GM21717 (cell line): ENCODE results near the gene ANKRD60.

Source experiments
- ATAC-seq: cut with Tn5 transposase; IDR thresholded peaks from one replicate; pipeline ENCODE4 v1.9.1; 2021; ENCODE audit warnings: mild to moderate bottlenecking, moderate library complexity; ENCODE audit not compliant: unreplicated experiment

The ANKRD60 gene

GRCh38 chr20:58224974-58225373, 3.5 kb downstream of the ANKRD60 start:
- no peak for ATAC-seq

GRCh38 chr20:58224097-58224496, 4.4 kb downstream of the ANKRD60 start:
- ATAC-seq: no peak

GRCh38 chr20:58223358-58223941, 5.0 kb downstream of the ANKRD60 start:
- ATAC-seq: no peak

GRCh38 chr20:58222446-58222845, 6.0 kb downstream of the ANKRD60 start:
- ATAC-seq: no peak

DNA sequence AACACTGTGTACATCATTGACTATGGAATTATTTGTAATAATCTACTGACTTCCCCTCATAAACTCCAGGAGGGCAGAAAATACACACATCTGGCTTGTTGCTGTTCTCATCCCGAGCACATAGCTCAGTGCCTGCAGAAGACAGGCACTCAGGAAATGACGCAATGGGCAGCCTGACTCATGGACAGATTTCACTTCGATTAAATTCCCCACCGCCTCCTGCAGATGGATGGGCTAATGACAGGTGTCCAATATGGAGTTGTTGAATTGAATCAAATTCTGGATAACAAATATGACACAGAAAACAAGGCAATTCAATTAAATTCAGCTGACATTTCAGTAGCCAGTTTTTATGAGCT, 9.1 kb downstream of the ANKRD60 start:
- ATAC-seq: no peak

DNA sequence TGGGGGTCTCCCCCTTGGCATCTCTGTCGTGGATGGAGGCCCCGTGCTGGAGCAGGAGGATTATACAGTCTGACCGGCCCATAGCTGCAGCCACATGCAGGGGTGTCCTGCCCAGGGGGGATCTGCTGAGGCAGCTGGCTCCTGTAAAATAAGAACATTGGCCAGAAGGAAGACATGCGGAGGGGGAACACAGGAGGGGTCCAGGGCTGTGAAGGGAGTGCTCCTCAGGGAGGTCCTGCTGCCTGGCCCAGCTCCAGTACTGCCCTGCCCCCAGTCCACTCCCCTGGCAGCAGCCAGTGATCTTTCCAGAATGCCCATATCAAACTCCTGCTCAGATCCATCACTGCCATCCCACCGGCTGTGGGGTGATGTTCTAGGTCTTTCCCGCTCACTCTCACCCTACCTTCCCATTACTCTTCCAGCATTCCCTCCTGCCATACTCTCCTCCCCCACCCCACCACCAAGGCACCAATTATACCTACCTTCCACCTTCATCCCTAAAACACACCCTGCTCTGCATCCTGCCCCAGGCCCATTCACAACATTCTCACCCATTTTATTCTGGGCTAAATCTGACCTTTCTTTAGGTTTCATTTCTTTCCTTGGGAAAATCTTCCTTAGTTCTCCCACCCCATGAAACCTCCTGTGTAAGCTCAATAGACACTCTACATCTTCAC, 9.7 kb downstream of the ANKRD60 start:
- no peak for ATAC-seq

DNA sequence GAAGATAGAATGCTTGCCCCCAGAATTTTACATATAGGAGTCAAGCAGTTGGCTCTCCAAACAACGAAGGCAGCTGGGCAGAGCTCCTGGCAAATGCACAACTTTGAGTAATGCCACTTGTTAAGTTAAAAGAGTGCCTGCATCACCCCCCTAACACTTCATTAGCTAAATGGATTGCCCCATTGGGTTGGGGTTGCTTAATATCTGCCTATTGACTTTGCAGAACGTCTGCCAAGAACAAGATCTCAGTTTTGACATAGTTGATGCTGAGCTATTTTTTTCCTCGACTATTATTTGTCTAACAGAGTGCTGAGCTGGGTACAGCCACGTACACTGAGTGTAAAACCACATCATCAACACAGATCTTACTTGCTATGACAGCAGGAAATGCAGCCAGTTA, 12.1 kb downstream of the ANKRD60 start:
- ATAC-seq: no peak

DNA sequence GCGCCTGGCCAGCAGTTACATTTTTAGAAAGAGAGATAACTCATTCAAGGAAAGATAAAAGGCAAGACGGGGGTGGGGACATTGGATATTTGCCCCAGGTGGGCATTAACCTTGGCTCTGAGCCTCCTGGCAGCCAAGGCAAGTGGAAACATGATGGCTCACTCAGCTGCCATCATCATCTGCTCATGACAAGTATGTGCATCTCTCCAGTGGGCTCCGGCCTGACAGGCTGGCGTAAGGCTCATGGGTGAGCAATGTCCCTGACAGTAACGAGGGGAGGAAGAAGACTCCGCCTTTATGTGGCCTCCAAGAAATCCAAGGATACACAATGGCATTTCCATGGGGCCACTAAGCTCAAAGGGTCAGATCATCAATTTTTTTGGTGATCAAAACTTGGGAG, 13.3 kb downstream of the ANKRD60 start:
- no peak for ATAC-seq

- no peak for ATAC-seq
Measured at GRCh38 chr20:58214310-58214709, 14.1 kb downstream of the ANKRD60 start.

- ATAC-seq: no peak
Measured at GRCh38 chr20:58213716-58214115, 14.7 kb downstream of the ANKRD60 start.

DNA sequence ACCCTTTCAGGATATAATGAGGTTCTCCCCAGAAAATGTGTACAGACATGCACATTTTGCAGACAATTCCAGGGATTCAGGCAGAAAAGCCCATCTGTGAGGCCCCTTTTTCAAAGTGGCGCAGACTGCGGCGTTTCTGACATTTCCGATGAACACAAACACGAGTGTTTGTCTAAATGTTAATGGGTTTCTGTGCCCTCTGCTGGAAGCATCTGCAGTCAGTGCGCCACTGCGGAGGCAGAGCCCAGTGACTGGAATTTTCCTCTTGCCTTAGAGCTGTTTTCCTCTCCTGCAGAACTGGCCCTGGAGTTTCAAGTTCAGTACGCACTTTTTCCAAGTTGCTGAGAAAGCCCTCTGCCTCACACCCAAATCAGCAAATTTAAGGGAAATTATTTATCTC, 15.3 kb downstream of the ANKRD60 start:
- ATAC-seq: no peak

DNA sequence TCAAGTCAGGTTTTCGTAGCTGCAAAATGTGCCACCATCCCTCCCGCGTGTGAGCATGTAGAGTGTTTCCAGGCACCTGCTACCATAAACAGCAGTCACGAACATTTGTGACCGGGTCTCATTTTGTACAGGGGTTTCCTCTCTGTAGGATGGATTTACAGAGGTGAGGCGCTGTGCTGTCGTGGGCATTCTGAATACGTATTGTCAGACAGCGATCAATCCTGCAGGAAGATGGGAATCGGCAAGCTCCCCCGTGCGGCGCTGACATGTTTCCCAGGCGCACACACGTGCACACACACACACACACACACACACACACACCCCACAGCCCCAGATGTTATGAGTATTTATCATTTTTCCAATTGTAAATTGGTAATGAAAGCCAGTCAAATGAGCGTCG, 15.8 kb downstream of the ANKRD60 start:
- no peak for ATAC-seq

DNA sequence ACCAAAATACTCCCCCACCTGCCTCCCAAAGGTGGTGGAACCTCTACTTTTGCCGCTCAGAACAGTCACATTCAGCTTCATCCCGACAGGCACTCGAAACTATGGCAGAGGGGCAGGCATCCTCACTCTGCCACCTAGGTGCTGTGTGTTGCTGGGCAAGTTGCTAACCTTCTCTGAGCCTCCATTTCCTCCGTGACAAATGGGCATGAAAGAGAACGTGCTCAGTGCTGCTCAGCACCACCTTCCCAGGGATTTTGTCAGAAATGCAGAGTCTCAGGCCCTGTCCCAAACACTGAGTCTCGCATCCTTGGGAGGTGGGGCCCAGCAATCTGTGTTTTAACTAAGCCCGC, 18.1 kb downstream of the ANKRD60 start:
- no peak for ATAC-seq

DNA sequence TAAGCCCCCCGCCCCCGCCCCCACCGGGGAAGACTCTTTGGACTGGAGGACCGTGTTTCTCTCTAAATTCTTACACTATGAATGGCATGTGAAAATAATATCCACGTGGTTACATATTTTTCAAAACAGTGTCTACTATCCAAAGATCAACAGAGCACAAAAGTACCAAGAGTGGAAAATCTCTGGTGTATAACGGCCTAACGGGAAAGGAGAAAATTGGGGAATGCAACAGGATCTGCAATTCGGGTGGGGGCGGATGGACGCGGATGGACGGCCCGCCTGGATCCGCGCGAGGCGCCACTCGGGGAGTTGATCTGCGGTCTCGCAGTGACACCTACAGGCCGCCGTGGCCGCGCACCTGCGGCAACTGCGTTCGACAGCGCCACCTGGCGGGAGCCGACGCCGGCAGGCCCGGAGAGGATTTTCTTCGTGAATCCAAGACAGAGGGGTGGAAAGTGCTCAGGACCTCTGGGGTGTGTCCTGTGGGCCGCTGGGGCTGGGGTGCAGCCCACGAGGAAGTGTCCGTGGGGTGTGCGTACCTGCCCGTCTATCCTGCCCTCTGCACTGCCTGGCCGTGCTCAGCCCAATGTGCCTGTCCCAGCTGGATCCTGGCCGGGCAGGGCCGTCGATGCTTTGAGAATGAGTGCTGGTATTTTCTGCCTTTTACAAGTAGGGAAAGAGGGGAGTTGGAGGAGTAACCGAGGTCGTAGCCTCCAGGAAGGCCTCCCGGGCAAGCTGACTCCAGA, 18.6 kb downstream of the ANKRD60 start:
- ATAC-seq: peak; percentile 61

GRCh38 chr20:58208944-58209343, 19.5 kb downstream of the ANKRD60 start:
- no peak for ATAC-seq

- ATAC-seq: no peak
Measured at GRCh38 chr20:58205850-58206249, 22.6 kb downstream of the ANKRD60 start.

DNA sequence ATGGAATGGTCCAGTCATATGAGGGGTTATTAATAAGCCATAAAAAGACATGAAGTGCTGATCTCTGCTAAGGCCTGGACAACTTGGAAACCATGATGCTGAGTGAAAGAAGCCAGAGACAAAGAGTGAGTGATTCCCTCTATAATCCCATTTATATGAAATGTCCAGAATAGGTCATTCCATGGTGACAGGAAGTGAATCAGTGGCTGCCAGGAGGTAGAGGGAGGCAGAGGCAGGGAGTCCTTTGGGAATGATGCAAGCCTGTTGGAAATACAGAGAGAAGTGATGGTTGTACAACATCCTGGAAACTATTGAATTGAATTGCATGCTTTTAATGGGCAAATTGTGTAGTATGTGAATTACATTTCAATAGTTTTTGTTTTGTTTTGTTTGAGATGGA, 26.4 kb downstream of the ANKRD60 start:
- no peak for ATAC-seq

GRCh38 chr20:58201616-58202015, 26.8 kb downstream of the ANKRD60 start:
- no peak for ATAC-seq

GRCh38 chr20:58199469-58199868, 29.0 kb downstream of the ANKRD60 start:
- ATAC-seq: no peak

- ATAC-seq: no peak
Measured at GRCh38 chr20:58198901-58199355, 29.5 kb downstream of the ANKRD60 start.

DNA sequence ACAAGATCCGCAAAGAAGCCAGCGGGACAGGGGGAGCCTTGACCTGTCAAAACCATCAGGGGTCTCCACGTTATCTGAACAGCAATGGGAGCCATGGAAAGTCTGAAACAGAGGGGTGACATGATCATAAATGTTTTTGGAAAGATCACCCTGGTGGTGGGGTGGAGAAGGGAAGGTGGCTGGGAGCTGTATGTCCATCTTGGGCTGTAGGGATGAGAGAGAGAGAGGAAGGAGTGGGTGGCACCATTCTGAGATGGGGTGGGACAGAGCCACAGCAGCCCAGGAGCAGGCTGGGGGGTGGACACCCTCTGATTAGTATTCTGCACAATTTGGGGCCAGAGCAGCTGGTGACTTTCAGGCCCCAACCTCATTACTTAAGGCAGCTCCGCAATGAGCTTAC, 30.1 kb downstream of the ANKRD60 start:
- no peak for ATAC-seq

DNA sequence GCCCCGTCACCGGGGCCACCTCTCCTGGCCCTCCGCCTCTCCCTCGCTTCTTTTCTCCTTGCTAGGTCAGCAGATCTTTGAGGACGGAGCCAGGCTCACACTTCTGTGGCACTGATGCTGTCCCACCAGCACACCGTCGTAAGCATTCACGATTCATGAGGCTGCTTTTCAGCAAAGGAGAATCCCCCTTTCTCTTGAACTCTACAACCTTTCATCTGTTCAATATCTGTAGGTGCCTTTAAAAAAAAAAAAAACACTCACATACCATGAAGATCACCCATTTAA, 31.3 kb downstream of the ANKRD60 start:
- ATAC-seq: no peak
